SIG-M5 treated with dmso at 0.1 percent for 504 hours (cell line): ENCODE measurements around the gene HAUS3.
"Not testable (repeated sequence)": the region's sequence is repeated elsewhere in the genome, so short reads cannot be mapped to it uniquely, and the experiment has no call there.

Experiments
- DNase-seq: peaks from one replicate; lab custom pipeline; 2025; ENCODE audit not compliant: unreplicated experiment; lab: John Stamatoyannopoulos, UW

Gene HAUS3

DNA sequence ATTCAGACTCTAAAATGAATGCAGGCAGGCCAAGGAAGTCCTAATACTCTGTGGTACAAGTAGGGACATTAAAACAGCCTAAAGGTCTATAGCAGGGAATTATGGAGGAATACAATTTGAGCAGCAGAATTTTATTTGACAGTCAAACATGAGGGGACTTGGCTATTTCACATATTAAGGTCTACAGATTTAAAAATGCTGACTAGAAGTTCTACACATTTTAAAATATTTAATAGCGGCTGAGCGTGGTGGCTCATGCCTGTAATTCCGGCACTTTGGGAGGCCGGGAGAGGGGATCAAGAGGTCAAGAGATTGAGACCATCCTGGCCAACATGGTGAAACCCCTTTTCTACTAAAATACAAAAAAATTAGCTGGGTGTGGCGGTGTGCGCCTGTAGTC lies 10.8 kb downstream of the HAUS3 start:
- DNase-seq: no peak

DNA sequence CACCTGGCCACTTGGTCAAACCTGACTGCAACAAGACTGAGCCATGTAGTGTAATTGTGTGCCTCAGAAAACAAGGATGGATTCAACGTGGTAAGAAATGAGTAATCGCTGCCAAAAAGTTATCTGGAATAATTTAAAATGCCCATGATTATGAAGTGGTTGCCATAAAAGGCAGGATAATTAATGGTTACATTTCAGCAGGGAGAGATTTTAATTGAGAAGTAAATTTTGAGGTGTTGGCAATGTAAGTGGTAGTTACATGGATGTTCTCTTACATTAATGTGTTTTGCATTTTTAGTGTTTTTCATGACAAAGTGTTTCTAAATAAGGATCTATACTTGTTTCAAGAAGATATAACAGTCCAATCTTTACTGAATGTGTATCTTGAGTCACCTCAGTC lies 15.7 kb downstream of the HAUS3 start:
- no peak for DNase-seq

DNA sequence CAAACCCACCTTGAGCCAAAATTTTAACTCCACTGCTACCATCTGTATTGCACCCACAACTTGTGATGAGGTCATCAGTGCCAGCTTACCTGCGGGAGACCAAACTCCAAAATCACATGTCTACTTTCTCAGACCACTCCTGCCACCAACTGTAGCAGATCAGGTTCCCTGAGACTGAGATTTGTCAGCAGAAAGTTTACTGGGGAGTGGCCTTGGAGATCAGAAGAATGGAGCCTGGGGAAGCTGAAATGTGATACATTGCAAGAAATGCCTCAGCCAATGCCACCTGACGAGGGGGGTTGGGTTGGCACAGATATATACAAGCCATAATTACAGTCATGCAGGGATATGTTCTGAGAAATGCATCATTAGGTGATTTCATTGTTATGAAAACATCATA lies 19.1 kb downstream of the HAUS3 start:
- no peak for DNase-seq

DNA sequence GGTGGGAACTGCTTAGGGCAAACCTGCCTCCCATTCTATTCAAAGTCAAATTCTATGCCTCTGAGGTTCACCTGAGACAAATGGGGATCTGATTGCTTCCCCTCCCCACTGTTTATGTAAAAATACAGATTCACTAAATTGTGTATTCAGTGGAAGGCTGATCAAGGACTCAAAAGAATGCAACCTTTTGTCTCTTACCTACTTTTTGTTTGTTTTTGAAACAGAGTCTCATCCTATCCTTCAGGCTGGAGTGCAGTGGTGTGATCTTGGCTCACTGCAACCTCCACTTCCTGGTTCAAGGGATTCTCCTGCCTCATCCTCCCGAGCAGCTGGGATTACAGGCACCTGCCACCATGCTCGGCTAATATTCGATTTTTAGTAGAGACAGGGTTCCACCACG lies 20.5 kb downstream of the HAUS3 start:
- not testable (repeated sequence) for DNase-seq

DNA sequence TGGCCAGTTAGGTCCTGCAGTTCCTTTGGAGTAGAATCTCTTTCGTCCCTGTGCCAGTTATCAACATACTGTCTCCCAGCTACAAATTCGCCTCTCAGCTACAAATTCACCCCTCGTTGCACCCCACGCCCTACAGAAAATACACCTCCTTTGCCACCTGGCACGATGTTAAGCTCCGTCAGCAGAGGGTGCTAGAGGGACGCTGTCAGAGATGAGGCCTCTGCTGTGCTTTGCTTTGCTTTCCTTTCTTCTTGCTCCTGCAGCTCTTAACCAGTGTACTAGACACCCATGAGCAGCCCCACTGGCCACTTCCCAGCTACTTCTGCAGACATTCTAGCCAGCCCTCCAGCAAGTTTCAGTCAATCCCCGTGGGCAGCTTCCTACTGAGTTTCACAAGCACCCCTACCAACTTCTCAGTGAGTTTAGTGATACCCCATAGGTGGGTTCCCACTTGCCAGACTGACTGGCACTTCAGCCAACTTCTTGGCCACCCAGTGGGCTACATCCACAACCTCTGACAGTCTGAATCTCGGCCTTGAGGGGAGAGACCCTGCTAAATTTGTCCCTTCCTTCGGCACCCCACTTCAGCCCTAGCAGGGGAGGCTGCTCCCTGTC lies 21.8 kb downstream of the HAUS3 start:
- peak; percentile 62 for DNase-seq

DNA sequence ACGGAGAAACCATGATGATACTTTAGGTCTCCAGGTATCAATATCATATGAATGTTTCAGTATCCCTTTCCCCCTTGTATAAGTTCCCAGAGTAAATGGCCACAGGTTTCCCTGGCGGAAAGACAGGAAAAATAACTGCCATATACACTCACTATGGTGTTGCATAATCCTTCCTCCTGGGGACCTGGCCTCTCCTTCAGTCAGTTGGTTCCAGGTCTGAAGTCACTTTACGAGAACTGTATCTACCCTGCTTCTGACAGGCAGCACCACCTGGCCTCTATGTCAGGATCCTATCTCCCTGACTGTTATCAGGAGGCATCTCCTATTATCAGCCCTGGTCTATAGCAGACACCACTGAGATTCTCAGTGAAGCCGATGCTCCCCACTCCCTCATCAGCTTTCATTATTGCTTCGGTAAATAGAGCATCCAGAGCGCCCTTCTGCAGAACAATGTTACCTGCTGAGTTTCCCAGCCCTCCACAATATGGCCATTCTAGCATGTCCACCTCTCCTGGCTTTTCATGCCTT lies 22.6 kb downstream of the HAUS3 start:
- DNase-seq: no peak

DNA sequence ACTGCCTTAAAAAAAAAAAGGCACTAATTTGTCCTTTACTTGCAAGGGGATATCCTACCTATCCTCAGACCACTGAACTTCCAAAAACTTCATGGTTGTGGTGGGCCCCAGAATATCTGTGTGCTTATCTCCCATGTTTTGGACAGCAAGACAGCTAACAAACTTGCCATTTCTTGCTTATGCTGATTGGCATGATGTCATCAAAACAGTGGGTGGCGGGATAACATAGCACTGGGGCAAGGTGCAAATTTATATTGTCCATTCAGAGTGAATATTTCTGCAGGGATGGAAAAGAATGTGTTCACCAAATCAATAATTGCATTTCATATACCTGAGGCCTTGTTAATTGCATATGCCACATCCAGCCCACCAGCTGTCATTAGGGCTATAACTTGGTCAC lies 23.5 kb downstream of the HAUS3 start:
- no peak for DNase-seq

DNA sequence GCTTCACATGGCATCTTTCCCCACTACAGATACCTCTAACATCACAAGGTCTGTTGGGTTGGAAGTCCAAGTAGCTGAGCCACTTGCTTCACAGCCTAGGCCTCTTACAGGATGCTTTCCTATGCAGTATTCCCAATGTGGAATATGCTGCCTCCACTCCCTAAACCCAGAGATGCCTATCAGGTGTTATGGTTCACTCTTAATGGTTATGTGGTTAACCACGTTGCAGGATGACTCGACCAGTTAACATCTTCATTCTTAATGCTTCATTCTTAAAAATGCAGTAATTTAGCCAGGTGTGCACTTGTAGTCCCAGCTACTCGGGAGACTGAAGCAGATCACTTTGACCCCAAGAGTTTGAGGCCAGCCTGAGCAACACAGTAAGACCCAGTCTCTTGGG lies 24.2 kb downstream of the HAUS3 start:
- DNase-seq: no peak

DNA sequence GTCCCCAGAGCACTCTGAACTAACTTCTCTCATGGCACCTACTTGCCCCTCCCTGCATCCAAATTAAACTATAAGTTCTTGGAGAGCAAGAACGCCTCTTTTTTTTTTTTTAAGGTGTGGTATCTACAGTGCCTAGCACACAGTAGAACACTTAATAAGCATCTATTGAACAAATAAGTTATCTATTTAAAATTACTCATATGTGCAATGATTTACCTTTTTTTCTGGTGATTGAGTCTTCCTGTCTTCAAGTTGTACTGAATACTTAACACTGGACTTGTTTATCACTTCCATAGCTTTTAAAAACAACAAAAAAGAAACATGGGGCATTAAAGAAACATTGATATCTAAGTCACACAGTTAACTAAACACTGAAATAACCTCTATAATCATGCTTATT lies 29.1 kb downstream of the HAUS3 start:
- DNase-seq: no peak

DNA sequence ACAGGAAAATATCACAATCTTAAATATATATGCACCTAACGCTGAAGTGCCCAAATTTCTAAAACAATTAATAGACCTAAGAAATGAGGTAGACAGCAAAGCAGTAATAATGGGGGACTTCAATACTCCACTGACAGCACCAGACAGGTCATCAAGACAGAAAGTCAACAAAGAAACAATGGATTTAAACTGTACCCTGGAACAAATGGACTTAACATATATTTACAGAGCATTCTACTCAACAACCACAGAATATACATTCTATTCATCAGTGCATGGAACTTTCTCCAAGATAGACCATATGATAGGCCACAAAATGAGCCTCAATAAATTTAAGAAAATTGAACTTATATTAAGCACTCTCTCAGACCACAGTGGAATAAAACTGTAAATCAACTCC lies 39.1 kb downstream of the HAUS3 start:
- DNase-seq: not testable (repeated sequence)

DNA sequence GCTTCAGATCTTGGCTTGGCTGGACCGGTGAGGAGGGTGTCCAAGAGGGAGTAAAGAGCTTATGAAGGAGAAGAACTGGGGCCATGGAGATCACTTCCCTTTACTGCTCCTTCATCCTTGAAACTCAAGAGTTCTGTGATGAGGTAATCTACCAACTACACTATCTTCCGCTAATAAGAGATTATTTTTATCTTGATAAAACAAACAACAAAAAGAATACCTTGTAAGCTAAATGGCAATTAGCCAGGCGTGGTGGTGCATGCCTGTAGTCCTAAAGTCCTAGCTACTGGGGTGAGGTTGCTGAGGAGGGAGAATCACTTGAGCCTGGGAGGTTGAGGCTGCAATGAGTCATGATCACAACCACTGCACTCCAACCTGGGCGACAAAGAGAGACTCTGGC lies 47.4 kb downstream of the HAUS3 start:
- no peak for DNase-seq

DNA sequence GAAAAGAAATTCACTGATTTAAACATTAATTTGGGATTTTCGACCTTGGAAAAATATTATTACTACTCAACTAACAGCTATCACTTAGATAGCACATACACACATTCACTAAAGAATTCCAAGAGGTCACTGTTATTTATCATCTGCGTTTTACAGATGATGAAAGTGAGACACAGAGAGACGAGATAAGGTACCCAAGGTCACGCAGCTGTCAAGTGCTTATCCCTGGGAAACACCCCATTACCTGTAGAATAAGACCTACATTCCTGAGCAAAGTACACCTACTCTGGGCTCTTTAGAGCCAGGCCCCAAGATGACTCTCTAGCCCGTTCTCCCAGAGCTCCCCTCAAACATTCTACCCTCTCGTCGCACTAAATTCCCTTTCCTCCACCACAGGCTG lies 48.6 kb downstream of the HAUS3 start:
- no peak for DNase-seq

DNA sequence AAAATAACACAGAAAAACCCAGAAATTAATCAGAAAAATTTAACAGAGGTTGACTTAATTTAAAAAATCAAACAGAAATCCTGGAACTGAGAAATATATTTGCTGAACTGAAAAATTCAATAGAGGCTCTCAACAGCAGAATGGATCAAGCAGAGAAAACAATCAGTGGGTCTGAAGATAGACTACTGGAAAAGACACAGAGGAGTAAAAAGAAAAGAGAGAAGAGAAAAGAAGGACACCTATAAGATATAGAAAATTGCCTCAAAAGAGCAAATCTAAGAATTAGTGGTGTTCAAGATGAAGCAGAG lies 55.1 kb downstream of the HAUS3 start:
- no peak for DNase-seq

DNA sequence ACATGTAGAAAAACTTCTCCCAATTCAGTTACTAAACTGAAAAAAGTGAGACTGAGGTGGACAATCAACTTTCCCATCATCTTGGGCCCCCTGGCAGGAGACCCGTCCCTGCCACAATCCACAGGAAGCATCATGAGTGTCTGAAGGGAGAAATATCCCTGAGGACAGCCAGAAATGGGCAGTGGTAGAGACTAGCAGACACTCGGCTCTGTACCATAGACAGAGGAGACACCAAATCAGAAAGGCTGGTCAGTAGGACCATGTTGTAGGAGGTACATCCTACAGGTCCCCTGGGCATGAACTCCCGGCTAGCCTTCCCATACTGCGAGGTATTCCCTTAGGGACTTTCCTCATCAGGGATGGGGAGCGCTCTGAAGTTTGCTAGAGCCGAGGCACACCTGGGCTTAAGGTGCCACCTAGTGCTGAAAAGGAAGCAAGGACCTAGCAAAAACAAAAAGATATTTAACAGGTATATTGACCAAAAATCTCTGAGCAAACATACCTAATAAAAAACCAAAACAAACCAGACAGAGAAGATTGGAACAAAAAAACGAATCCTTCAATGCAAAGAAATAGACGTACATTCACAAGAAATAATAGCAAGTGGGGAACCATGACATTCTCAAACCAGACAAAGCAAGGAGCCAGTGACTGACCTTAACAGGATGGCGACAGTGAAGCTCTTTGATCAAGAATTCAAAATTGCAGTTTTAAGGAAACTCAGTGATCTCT lies 55.6 kb downstream of the HAUS3 start:
- DNase-seq: peak; percentile 9

DNA sequence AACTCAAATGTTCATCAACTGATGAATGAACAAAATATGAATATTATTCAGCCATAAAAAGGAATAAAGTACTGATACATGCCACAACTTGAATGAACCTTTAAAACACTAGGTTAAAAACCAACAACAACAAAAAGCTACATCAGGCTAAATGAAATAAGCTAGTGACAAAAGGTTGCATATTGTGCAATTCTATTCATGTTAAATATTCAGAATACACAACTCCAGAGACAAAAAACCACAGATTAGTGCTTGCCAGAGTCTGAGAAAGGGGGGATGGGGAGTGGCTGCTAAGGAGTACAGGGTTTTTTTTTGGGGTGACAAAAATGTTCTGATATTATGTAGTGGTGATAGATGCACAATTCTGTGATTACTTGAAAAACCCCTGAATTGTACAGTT lies 58.5 kb downstream of the HAUS3 start:
- DNase-seq: no peak

DNA sequence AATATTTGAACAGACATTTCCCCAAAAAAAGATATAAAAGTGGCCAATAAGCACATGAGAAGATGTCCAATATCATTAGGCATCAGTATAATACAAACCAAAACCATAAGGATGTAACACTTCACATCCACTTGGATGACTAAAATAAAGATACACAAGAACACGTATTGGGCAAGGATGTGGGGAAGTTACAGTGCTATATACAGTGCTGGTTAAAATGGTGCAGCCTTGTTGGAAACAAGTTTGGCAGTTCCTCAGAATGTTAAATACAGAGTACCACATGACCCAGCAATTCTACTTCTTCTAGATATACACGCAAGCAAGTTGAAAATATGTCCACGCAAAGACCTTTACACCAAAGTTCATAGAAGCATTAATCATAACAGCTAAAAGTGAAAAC lies 58.9 kb downstream of the HAUS3 start:
- DNase-seq: peak; percentile 72

DNA sequence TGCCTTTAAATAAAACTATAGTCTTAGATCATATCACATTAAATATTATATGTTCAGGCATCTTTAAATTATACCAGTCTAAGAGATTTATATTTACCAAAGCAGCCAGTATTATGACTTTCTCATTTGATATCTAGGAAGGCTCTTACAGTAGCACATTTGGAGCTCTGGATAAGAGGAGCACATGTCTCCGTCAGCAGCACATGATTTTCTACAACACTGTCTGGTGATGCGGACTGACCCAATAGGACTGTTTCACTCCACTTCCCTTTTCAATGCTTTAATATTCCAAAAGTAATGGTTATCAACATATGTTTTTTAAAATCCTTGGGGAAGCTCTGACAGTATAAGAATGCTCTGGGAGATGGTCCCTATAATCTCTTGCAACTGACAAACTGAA lies 61.5 kb downstream of the HAUS3 start:
- no peak for DNase-seq

DNA sequence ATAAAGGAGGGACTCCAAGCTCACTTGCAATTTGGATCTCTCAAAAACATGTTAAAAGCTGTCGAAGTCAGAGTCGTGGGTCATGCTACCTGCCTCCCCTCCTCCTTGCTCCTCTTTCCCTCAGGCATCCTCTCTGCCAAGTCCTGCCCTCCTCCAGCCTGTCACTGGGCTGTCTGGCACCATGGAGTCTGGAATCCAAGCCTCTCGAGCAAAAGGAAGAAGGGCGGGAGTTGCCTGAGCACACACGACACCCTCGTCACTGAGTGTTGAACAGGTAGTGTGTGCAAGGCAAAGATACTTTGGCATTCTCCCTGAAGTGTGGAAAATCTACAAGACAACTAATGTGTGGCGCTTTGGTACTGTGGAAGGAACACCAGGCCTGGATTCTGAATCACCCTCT lies 62.2 kb downstream of the HAUS3 start:
- no peak for DNase-seq

DNA sequence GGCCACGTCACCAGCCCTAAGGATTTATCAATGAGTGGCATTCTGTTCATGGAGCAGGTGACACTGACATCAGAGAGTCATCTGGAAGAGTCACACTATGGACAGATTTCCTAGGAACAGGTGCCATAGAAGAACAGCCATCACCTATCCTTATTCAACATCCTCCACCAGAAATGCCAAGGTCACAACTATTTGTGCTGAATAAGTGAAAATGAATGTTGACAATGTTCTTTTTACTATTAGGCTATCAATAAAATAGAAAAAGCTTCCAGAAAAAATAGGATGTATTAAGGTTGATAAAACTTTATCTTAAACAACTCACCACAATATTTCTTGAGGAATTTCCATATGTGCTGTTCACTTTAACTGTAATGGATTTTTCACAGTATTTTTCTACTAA lies 62.9 kb downstream of the HAUS3 start:
- DNase-seq: no peak
